OCI-LY7 (cell line): Measurements from ENCODE around the gene PRDM1. TPM values are rescaled to one million over a fixed set of nuclear protein-coding genes. Genes with fewer than 3 reads are reported as not detected.
"Not testable (repeated sequence)": the region's sequence is repeated elsewhere in the genome, so short reads cannot be mapped to it uniquely, and the experiment has no call there.

ENCODE experiments used
- BruUV-seq: library from RNA; stranded (reverse); fragments of 400-500 nt; replicated peaks from 2 replicates; lab custom pipeline; 2021; lab: Mats Ljungman, UMichigan
- CTCF ChIA-PET: fragments of 300-600 bp; sonication (Branson Sonifier 250); formaldehyde crosslinking; loops from one replicate; lab custom pipeline; 2022; ENCODE audit warnings: antibody characterized with exemption; ENCODE audit not compliant: unreplicated experiment; lab: Charles Lee
- POLR2A ChIA-PET: fragments of 300-600 bp; sonication (Branson Sonifier 250); formaldehyde crosslinking; loops from one replicate; lab custom pipeline; 2022; ENCODE audit warnings: antibody characterized with exemption; lab: Charles Lee
- DNase-seq: peaks from one replicate; pipeline ENCODE4 v3.0.0-alpha.2; 2015; ENCODE audit warnings: low spot score
- H2AFZ ChIP-seq: fragments of 200-600 bp; sonication (generic), shearing (Covaris generic); 2 replicates; pipeline ENCODE4 v1.6.1; 2014; ENCODE audit warnings: mild to moderate bottlenecking, antibody characterized with exemption, low read length, moderate library complexity
- H3K27ac ChIP-seq: fragments of 200-600 bp; sonication (generic); 2 replicates; pipeline ENCODE4 v1.5.1; 2014; ENCODE audit warnings: mixed run types, low read depth, mild to moderate bottlenecking, moderate library complexity, low read length, inconsistent platforms; ENCODE audit not compliant: poor library complexity, severe bottlenecking
- H3K36me3 ChIP-seq: fragments of 200-600 bp; sonication (generic); 2 replicates; pipeline ENCODE4 v1.6.1; 2014; ENCODE audit warnings: mild to moderate bottlenecking, antibody characterized with exemption, low read length, moderate library complexity, mixed read lengths; ENCODE audit not compliant: insufficient read depth
- H3K4me1 ChIP-seq: fragments of 200-600 bp; sonication (generic); 2 replicates; pipeline ENCODE4 v1.5.1; 2014; ENCODE audit warnings: mild to moderate bottlenecking, low read length; ENCODE audit not compliant: insufficient read depth, poor library complexity, severe bottlenecking
- H3K4me2 ChIP-seq: fragments of 200-600 bp; sonication (generic); 2 replicates; pipeline ENCODE4 v1.6.1; 2014; ENCODE audit warnings: mild to moderate bottlenecking, low read length
- H3K4me3 ChIP-seq: fragments of 200-600 bp; sonication (generic); 2 replicates; pipeline ENCODE4 v1.5.1; 2014; ENCODE audit warnings: mild to moderate bottlenecking, low read depth, low read length; ENCODE audit not compliant: poor library complexity, severe bottlenecking
- H3K79me2 ChIP-seq: fragments of 200-600 bp; sonication (generic); 2 replicates; pipeline ENCODE4 v1.6.1; 2016; ENCODE audit warnings: low read depth, mild to moderate bottlenecking, low read length, moderate library complexity, mixed read lengths; ENCODE audit not compliant: insufficient read depth
- H3K9me2 ChIP-seq: fragments of 200-600 bp; sonication (generic); 2 replicates; pipeline ENCODE4 v1.6.1; 2016; ENCODE audit warnings: mild to moderate bottlenecking, low read length, mixed read lengths; ENCODE audit not compliant: insufficient read depth
- H3K9me3 ChIP-seq: fragments of 200-600 bp; sonication (generic); 2 replicates; pipeline ENCODE4 v1.6.1; 2014; ENCODE audit warnings: mild to moderate bottlenecking, mixed run types, low read length, mixed read lengths
- H4K20me1 ChIP-seq: fragments of 200-600 bp; sonication (generic); 2 replicates; pipeline ENCODE4 v1.6.1; 2014; ENCODE audit warnings: mild to moderate bottlenecking, antibody characterized with exemption, low read length, moderate library complexity, mixed read lengths; ENCODE audit not compliant: insufficient read depth
- EZH2phosphoT487 ChIP-seq: fragments of 200-600 bp; sonication (generic); IDR thresholded peaks from 2 replicates; pipeline ENCODE4 v1.6.1; 2018; ENCODE audit warnings: low read depth, borderline replicate concordance, mild to moderate bottlenecking, mixed run types, antibody characterized with exemption, low read length, moderate library complexity, mixed read lengths
- intact Hi-C: fragments of 100-400 bp; cut with micrococcal nuclease; formaldehyde crosslinking; loops from one replicate; pipeline ENCODE4 v1.10.0; 2022; ENCODE audit not compliant: unreplicated experiment
- total RNA-seq, 2 experiments: library from RNA; depleted of rRNA in 1 of 2; stranded (reverse); fragments of >200 nt in 1 of 2; shearing (Covaris generic) in 1 of 2; gene quantifications; 2 replicates each; pipeline ENCODE4 v1.2.3, GENCODE V29; 2014 to 2022
- TF ChIP-seq, protein P1 (sequence below): fragments of 200-600 bp; sonication (generic); conservative IDR thresholded peaks from 2 replicates; pipeline ENCODE4 v1.5.1; 2014; ENCODE audit warnings: mild to moderate bottlenecking, antibody characterized with exemption, low read length, moderate library complexity, mixed read lengths

The PRDM1 gene
- total RNA-seq, 2 experiments from 2014 or later: 1.5 to 3.3 TPM

DNA sequence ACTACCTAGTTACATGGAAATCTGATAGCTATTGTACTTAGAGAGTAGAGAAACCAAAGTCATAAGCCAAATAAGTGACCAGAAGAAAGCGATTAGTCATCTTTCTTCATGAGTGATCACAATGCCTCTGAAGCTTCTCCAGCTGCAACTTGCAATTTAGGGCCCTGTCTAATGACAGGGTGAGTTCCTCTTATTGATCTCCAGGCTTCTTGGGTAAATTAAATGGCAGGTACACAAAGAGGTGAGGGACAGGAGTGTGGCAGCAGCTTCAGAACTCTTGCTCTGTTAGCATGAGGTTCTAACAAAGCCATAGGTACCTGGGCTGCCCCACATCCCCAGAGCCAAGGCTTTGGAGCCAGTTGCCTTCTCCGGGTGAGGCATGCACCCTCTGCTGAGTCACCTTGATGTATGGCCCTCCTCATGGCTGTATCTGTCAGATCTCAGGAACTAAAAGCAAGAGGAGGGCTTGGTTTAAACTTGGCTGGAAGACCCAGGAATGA lies 60.8 kb downstream of the PRDM1 start:
- intact Hi-C loops: no loop called here
- BruUV-seq: no TSS peak

DNA sequence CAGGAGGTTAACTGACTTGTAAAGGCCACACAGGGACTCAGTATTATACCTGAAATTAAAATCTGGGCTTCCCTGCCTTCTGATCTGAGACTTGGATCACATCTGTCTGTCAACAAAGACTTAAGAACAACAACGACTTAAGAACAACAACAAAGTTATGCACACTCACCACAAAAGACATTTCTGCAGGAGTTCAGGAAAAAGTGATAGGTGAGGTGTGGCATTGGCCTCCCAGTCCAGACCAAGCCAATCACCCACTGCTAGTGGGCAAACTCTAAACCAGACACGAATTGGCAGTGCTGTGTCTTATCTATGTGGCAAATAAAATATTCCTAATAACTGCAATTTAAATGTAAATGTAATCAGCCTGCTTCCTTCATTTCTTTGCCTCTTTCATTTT lies 61.3 kb downstream of the PRDM1 start:
- Histone ChIP-seq H3K79me2 (no peaks in the 10 kb centered on the region), H3K27ac (no peak overlapping the region), H3K4me2 (no peak overlapping the region), H3K36me3 (no peaks in the 10 kb centered on the region), H3K9me2 (no peaks in the 10 kb centered on the region), H2AFZ (no peak overlapping the region), H3K9me3 (no peaks in the 10 kb centered on the region), H3K4me1 (peaks cover 43% of the 10 kb centered on the region), H3K4me3 (no peak overlapping the region), H4K20me1 (no peaks in the 10 kb centered on the region)
- TF ChIP-seq EZH2phosphoT487: no peak
- TF ChIP-seq, protein P1, sequence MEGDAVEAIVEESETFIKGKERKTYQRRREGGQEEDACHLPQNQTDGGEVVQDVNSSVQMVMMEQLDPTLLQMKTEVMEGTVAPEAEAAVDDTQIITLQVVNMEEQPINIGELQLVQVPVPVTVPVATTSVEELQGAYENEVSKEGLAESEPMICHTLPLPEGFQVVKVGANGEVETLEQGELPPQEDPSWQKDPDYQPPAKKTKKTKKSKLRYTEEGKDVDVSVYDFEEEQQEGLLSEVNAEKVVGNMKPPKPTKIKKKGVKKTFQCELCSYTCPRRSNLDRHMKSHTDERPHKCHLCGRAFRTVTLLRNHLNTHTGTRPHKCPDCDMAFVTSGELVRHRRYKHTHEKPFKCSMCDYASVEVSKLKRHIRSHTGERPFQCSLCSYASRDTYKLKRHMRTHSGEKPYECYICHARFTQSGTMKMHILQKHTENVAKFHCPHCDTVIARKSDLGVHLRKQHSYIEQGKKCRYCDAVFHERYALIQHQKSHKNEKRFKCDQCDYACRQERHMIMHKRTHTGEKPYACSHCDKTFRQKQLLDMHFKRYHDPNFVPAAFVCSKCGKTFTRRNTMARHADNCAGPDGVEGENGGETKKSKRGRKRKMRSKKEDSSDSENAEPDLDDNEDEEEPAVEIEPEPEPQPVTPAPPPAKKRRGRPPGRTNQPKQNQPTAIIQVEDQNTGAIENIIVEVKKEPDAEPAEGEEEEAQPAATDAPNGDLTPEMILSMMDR: no peak
- ChIA-PET POLR2A (interaction anchor here (0.9 to 9.4 kb wide), 4 partner anchors 8 to 43 kb away, joined by 3 to 98 read pairs (median 5); no protein-coding TSS in a partner anchor), CTCF (interaction anchor here (1.2 to 2.1 kb wide), 2 partner anchors 17 to 36 kb away, joined by 3 to 5 read pairs; no protein-coding TSS in a partner anchor)
- no peak for DNase-seq
- intact Hi-C loops: no loop called here
- BruUV-seq: no TSS peak

More for the DNA sequence above, 60.8 kb downstream of the PRDM1 start:
- H3K9me2 ChIP-seq: no peaks in the 10 kb centered on the region
- no peaks in the 10 kb centered on the region for H3K9me3 ChIP-seq
- H3K4me1 ChIP-seq: peaks cover 49% of the 10 kb centered on the region
- H3K4me3 ChIP-seq: no peak overlapping the region
- TF ChIP-seq EZH2phosphoT487: no peak
- TF ChIP-seq, protein P1: no peak
- no peaks in the 10 kb centered on the region for H3K36me3 ChIP-seq
- no peak overlapping the region for H3K27ac ChIP-seq
- CTCF ChIA-PET: interaction anchor here (1.2 to 2.1 kb wide), 2 partner anchors 17 to 35 kb away, joined by 3 to 5 read pairs; no protein-coding TSS in a partner anchor
- POLR2A ChIA-PET: interaction anchor here (0.5 to 9.4 kb wide), 10 partner anchors 8 to 1493 kb away, joined by 3 to 98 read pairs (median 3); no protein-coding TSS in a partner anchor
- DNase-seq: no peak
- H2AFZ ChIP-seq: no peak overlapping the region
- no peaks in the 10 kb centered on the region for H3K79me2 ChIP-seq
- no peak overlapping the region for H3K4me2 ChIP-seq
- no peaks in the 10 kb centered on the region for H4K20me1 ChIP-seq

DNA sequence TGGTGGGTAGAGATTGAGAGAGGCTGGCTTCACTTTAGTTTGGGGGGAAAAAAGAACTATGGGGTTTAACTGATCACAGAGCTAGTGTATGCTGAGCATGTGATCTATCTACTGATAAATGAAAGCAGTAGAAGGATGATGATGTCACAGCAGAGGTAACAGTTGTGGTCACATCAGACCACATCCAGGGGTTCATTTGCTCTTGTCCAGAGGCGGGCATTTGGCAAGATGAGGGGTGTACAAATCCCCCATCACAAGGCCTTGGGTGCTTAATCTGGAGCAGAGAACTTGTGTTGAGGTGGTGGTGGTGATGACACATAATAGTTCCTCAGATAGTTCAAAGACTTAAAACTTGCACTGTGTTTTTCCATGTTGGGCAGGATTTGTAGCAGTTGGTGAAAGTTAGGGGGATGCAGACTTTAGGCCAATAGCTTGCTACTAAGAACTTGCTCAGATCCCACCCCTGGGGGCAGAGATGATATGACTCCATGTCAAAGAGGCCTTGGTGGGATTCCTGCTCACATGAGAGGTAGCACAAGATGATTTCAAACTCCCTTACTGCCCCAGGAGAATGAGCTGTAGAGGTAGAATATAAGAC lies 63.4 kb downstream of the PRDM1 start:
- Histone ChIP-seq H3K4me1 (peaks cover 27% of the 10 kb centered on the region), H3K9me2 (no peaks in the 10 kb centered on the region), H3K9me3 (no peaks in the 10 kb centered on the region), H2AFZ (no peak overlapping the region), H3K4me2 (no peak overlapping the region), H3K36me3 (no peaks in the 10 kb centered on the region), H3K4me3 (no peak overlapping the region), H3K27ac (no peak overlapping the region), H4K20me1 (no peaks in the 10 kb centered on the region), H3K79me2 (no peaks in the 10 kb centered on the region)
- no peak for DNase-seq
- POLR2A ChIA-PET: interaction anchor here (0.8 to 9.4 kb wide), 2 partner anchors 13 to 190 kb away, joined by 4 to 98 read pairs; no protein-coding TSS in a partner anchor
- CTCF ChIA-PET: no interaction called here
- TF ChIP-seq, protein P1: no peak
- TF ChIP-seq EZH2phosphoT487: no peak
- no TSS peak for BruUV-seq
- intact Hi-C loops: no loop called here

DNA sequence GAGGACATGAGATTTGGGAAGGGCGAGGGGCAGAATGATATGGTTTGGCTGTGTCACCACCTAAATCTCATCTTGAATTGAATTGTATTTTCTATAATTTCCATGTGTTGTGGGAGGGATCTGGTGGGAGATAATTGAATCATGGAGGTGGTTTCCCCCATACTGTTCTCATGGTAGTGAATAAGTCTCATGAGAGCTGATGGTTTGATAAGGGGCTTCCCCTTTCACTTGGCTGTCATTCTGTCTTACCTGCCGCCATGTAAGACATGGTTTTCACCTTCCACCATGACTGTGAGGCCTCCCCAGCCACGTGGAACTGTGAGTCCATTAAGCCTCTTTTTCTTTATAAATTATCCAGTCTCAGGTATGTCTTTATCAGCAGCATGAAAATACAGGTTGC lies 66.3 kb downstream of the PRDM1 start:
- H2AFZ ChIP-seq, CTCF ChIA-PET, H3K27ac ChIP-seq, POLR2A ChIA-PET, H3K36me3 ChIP-seq, H4K20me1 ChIP-seq, BruUV-seq, H3K4me3 ChIP-seq, H3K4me1 ChIP-seq, H3K4me2 ChIP-seq, H3K9me3 ChIP-seq, intact Hi-C loops, DNase-seq, H3K79me2 ChIP-seq, H3K9me2 ChIP-seq: not testable (repeated sequence)
